Measurements from ENCODE around the gene FUOM. TPM values are rescaled to one million over a fixed set of nuclear protein-coding genes. Genes with fewer than 3 reads are reported as not detected.

Gene FUOM
- total RNA-seq, 1 donor from 2014 or later: 47.0 TPM

GRCh38 chr10:133316266-133316665, 41.6 kb downstream of the FUOM start:
- Histone ChIP-seq H3K27me3 (ENCODE audit: control insufficient read depth, insufficient read depth, low read length) (peaks cover 6% of the 10 kb centered on the region), H3K36me3 (ENCODE audit: control insufficient read depth, insufficient read depth, low read length) (no peaks in the 10 kb centered on the region), H3K4me3 (ENCODE audit: low read depth, low read length) (no peak overlapping the region)
- no peak for TF ChIP-seq CTCF (IDR thresholded peaks at IDR 0.05; ENCODE audit: insufficient read depth, low read length, poor library complexity, severe bottlenecking)
- no peak for DNase-seq (ENCODE audit: low read depth)

DNA sequence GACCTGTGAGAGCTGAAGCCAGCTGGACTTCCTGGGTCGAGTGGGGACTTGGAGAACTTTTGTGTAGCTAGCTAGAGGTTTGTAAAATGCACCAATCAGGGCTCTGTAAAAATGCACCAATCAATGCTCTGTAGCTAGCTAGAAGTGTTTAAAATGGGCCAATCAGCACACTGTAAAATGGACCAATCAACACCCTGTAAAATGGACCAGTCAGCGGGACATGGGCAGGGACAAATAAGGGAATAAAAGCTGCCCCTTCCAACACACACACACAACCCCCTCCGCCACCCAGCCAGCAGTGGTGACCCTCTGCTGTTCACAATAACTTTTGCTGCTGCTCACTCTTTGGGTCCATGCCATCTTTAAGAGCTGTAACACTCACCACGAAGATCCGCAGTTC, 42.0 kb downstream of the FUOM start:
- TF ChIP-seq CTCF (IDR thresholded peaks at IDR 0.05; ENCODE audit: insufficient read depth, low read length, poor library complexity, severe bottlenecking): no peak
- Histone ChIP-seq H3K36me3 (ENCODE audit: control insufficient read depth, insufficient read depth, low read length) (no peaks in the 10 kb centered on the region), H3K27me3 (ENCODE audit: control insufficient read depth, insufficient read depth, low read length) (peaks cover 6% of the 10 kb centered on the region), H3K4me3 (ENCODE audit: low read depth, low read length) (no peak overlapping the region)
- DNase-seq (ENCODE audit: low read depth): no peak

GRCh38 chr10:133314911-133315310, 42.9 kb downstream of the FUOM start:
- H3K4me3 ChIP-seq (ENCODE audit: low read depth, low read length): no peak overlapping the region
- H3K27me3 ChIP-seq (ENCODE audit: control insufficient read depth, insufficient read depth, low read length): peaks cover 6% of the 10 kb centered on the region
- no peaks in the 10 kb centered on the region for H3K36me3 ChIP-seq (ENCODE audit: control insufficient read depth, insufficient read depth, low read length)
- TF ChIP-seq CTCF (IDR thresholded peaks at IDR 0.05; ENCODE audit: insufficient read depth, low read length, poor library complexity, severe bottlenecking): no peak
- DNase-seq (ENCODE audit: low read depth): no peak

DNA sequence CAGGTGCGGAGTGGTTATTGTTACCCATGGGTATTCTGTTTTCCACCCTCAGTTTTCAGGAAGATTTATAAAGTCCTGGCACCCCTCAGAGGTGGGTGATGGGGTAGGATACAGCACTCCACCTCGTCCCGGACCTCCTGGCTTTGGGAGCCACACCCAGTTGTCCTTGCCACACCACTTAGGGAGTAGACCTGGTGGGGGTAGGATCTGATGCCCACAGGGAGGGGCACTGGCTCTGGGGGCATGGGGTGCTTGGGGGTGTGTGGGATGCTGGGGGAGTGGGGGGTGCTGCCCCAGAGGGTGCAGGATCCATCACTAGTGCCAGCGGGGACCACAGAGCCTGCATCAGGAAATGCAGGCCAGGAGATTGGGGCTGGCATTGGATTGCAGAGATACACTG, 44.6 kb downstream of the FUOM start:
- TF ChIP-seq CTCF (IDR thresholded peaks at IDR 0.05; ENCODE audit: insufficient read depth, low read length, poor library complexity, severe bottlenecking): no peak
- H3K4me3 ChIP-seq (ENCODE audit: low read depth, low read length): no peak overlapping the region
- no peaks in the 10 kb centered on the region for H3K36me3 ChIP-seq (ENCODE audit: control insufficient read depth, insufficient read depth, low read length)
- DNase-seq (ENCODE audit: low read depth): no peak
- H3K27me3 ChIP-seq (ENCODE audit: control insufficient read depth, insufficient read depth, low read length): no peaks in the 10 kb centered on the region

DNA sequence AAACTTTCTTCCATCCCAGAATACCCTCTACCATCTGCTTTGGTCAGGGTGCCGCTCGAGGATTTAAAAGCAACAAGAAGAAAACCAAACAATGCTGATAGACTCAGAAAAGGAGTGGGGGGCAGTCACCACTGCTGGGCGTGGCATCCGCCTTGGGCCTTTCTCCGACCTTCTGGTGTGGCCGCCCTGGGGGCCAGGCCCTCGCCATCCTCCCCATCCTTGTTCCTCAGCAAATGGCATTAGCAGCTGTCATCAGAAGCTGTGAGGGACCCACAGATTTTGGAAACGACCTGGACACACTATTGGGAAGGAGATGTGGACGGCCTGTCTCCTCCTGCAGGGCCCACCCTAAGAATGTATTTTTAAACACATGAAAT, 45.1 kb downstream of the FUOM start:
- DNase-seq (ENCODE audit: low read depth): no peak
- no peaks in the 10 kb centered on the region for H3K36me3 ChIP-seq (ENCODE audit: control insufficient read depth, insufficient read depth, low read length)
- no peak for TF ChIP-seq CTCF (IDR thresholded peaks at IDR 0.05; ENCODE audit: insufficient read depth, low read length, poor library complexity, severe bottlenecking)
- no peak overlapping the region for H3K4me3 ChIP-seq (ENCODE audit: low read depth, low read length)
- H3K27me3 ChIP-seq (ENCODE audit: control insufficient read depth, insufficient read depth, low read length): no peaks in the 10 kb centered on the region

DNA sequence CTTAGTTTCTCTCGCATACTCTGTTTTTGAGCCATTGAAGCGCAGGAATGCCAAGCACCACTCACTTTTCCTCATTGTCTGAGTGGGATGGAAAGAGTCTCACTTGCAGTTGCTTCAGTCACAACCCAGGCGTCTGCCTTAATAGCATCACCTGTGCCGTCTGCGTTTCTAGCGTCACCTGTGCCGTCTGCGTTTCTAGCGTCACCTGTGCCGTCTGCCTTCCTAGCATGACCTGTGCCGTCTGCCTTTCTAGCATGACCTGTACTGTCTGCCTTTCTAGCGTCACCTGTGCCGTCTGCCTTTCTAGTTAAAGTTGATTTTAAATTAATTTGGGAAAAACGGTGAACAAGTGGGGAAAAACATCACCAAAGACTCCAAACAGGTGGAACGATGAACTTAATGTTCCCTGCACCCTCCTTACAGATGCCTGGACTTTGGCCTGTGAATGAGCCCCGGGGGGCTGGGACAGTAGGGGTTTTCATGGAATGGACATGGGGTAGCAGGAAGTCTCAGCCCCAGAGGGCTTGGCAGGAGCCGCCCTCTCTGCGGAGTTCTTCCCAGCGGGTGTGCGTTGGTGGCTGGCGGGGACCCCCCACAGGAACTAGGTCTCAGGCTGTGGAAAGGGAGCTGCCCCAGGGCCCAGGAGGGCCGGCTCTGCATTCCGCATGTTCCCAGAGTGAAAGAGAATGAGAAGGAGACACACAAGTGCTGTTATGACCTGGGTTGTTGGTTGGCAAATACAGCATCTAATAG, 45.6 kb downstream of the FUOM start:
- Histone ChIP-seq H3K27me3 (ENCODE audit: control insufficient read depth, insufficient read depth, low read length) (no peaks in the 10 kb centered on the region), H3K36me3 (ENCODE audit: control insufficient read depth, insufficient read depth, low read length) (no peaks in the 10 kb centered on the region), H3K4me3 (ENCODE audit: low read depth, low read length) (no peak overlapping the region)
- DNase-seq (ENCODE audit: low read depth): no peak
- TF ChIP-seq CTCF (IDR thresholded peaks at IDR 0.05; ENCODE audit: insufficient read depth, low read length, poor library complexity, severe bottlenecking): no peak
